HG03342 (cell line): ENCODE data around the gene BIRC2.
"Not testable (repeated sequence)": the region's sequence is repeated elsewhere in the genome, so short reads cannot be mapped to it uniquely, and the experiment has no call there.

Source experiments
- ATAC-seq: cut with Tn5 transposase; IDR thresholded peaks from one replicate; pipeline ENCODE4 v1.9.1; 2021; ENCODE audit warnings: mild to moderate bottlenecking, moderate library complexity; ENCODE audit not compliant: unreplicated experiment

BIRC2 gene

GRCh38 chr11:102322560-102322959 is 24.5 kb upstream of the BIRC2 start:
- ATAC-seq: no peak

- no peak for ATAC-seq
Measured at GRCh38 chr11:102323542-102324251, 23.3 kb upstream of the BIRC2 start.

GRCh38 chr11:102325088-102325487 is 21.9 kb upstream of the BIRC2 start:
- ATAC-seq: no peak

GRCh38 chr11:102328748-102329147 is 18.3 kb upstream of the BIRC2 start:
- no peak for ATAC-seq

- ATAC-seq: no peak
Measured at GRCh38 chr11:102330231-102330630, 16.8 kb upstream of the BIRC2 start.

- ATAC-seq: no peak
Measured at GRCh38 chr11:102331341-102331740, 15.7 kb upstream of the BIRC2 start.

- no peak for ATAC-seq
Measured at GRCh38 chr11:102332611-102332994, 14.4 kb upstream of the BIRC2 start.

GRCh38 chr11:102338479-102339010 is 8.5 kb upstream of the BIRC2 start:
- no peak for ATAC-seq

- ATAC-seq: not testable (repeated sequence)
Measured at GRCh38 chr11:102341311-102341710, 5.7 kb upstream of the BIRC2 start.

- ATAC-seq: peak; percentile 49
Measured at GRCh38 chr11:102341844-102342318, 5.1 kb upstream of the BIRC2 start.

GRCh38 chr11:102343809-102344208 is 3.2 kb upstream of the BIRC2 start:
- ATAC-seq: no peak

GRCh38 chr11:102345904-102346303 is 1.1 kb upstream of the BIRC2 start:
- ATAC-seq: no peak

- ATAC-seq: no peak
Measured at GRCh38 chr11:102346456-102346747, 612 bp upstream of the BIRC2 start.

GRCh38 chr11:102347462-102348370 is 702 bp downstream of the BIRC2 start:
- ATAC-seq: peak; percentile 7

GRCh38 chr11:102357116-102357515 is 10.1 kb downstream of the BIRC2 start:
- ATAC-seq: no peak

- no peak for ATAC-seq
Measured at GRCh38 chr11:102359372-102359771, 12.4 kb downstream of the BIRC2 start.

- ATAC-seq: no peak
Measured at GRCh38 chr11:102360681-102361080, 13.7 kb downstream of the BIRC2 start.

GRCh38 chr11:102361086-102362031 is 14.3 kb downstream of the BIRC2 start:
- ATAC-seq: peak; percentile 87

GRCh38 chr11:102364991-102365390 is 18.0 kb downstream of the BIRC2 start:
- ATAC-seq: no peak

- ATAC-seq: no peak
Measured at GRCh38 chr11:102367364-102367763, 20.4 kb downstream of the BIRC2 start.

GRCh38 chr11:102368472-102368871 is 21.5 kb downstream of the BIRC2 start:
- ATAC-seq: peak; percentile 100
